Stimulated activated CD4-positive, alpha-beta T cell treated with anti-CD3 and anti-CD28 coated beads, Interleukin-1b, Interleukin-23, amount 100 ng/mL, for 1 hour (primary cell): ENCODE results near the gene ATPAF2.

Experiments used
- DNase-seq, 2 donors: peaks; one replicate each; pipeline ENCODE4 v3.0.0-alpha.2; 2020; ENCODE audit warnings: low read depth in 2 of 2

ATPAF2 gene

GRCh38 chr17:18038861-18039534, at the start of gene ATPAF2, which contains the start of gene GID4:
ATPAF2 (minus strand) TSS chr17:18039168; CDS start chr17:18039013, 155 bp downstream.
GID4 (plus strand) TSS chr17:18039408; CDS start chr17:18039465, 57 bp downstream.
- peak; percentile 98 to 99 for DNase-seq

DNA sequence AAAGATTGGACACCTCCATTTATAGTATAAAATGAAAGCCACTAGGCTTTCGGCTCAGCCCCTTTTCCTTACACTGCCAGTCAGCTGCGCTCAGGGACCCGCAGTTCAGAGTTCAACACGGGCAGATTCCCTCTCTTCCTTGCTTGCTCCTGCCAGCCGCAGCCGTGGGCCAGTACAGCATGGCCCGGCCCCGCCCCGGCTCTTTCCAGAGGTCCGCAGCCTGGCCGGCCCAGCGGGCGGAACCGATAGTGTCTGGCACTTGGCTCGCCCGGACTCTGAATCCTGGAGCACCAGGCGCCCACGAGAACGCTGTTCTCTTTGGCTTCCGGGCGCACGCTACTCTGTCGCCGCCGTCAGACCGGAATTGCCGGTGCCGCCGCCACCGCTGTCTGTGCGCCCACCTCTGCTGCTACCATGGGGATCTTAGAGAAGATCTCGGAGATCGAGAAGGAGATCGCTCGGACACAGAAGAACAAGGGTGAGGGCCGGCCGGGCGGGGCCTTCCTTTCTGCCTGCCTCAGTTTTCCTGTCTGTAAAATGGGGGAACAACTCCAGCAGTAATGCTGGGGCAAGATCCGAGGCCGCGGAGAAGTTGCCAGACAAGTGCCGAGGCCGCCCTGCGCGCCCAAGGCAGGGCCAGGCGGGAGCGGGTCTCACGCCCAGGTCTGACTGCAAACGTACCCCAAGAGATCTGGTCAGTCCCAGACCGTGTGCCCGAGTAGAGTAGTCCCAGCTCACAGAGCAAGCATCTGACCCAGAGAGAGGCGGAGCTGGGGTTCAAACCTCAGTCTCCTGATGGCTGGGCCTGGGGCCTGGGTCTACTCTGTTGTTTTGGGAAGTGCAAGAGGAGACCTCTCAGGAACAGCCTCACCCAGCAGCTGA, 48.9 kb upstream of the ATPAF2 start, which contains the start of gene DRG2:
Gene DRG2, plus strand, starts transcription at position 339 of the 882 bp plus-strand sequence. Its CDS starts 76 bp downstream, at position 415.
- DNase-seq, result peak; percentile 71 to 85

DNA sequence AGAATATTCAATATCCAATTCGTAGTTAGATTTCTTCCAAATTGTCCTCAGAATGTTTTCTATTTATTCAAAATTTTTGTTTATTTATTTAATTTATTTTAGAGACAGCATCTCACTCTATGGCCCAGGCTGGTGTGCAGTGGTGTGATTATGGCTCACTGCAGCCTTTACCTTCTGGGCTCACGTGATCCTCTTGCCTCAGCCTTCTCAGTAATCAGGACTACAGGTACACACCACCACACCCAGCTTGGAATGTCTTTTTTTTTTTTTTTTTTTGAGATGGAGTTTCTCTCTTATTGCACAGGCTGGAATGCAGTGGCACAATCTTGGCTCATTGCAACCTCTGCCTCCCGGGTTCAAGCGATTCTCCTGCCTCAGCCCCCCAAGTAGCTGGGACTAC, 45.3 kb upstream of the ATPAF2 start:
- no peak for DNase-seq

GRCh38 chr17:18079543-18079942, 40.6 kb upstream of the ATPAF2 start:
- DNase-seq, result no peak

GRCh38 chr17:18076936-18077335, 38.0 kb upstream of the ATPAF2 start:
- no peak for DNase-seq

GRCh38 chr17:18074566-18075272, 35.8 kb upstream of the ATPAF2 start:
- no peak for DNase-seq

DNA sequence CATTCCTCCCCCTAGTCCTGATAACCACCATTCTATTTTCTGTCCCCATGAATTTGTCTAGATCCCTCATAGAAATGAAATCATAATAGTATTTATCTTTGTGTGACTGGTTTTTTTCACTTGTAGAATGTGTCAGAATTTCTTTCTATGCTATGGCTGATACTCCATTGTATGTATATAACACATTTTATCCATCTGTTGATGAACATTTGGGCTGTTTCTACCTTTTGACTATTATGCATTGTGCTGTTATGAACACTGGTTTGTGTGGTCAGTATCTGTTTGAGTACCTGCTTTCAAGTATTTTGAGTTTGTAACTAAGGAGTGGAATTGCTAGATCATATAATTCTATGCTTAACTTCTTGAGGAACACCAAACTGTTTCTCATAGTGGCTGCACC, 32.8 kb upstream of the ATPAF2 start:
- DNase-seq, result no peak

DNA sequence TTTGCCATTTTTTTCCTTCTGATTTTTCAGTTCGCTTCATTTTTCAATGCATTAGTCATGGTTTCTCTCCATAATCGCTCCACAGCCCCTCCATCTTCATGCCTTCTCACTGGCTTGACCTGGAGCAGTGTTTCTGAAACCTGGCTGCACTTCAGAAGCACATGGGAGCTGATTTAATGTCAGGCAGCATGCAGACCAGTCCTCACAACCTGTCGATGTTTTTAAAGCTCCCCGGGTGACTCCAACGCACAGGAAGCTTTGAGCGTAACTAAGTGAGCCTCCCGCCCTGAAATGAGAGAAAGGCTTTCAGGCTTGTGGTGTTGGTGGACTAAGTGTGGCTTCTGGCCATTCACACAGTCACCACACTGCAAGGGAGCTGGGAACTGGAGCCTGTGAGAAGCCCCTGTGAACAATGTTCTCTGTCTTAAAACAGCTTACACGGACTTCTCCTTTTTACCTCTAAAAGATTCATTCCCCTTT, 31.9 kb upstream of the ATPAF2 start:
- DNase-seq, result no peak

DNA sequence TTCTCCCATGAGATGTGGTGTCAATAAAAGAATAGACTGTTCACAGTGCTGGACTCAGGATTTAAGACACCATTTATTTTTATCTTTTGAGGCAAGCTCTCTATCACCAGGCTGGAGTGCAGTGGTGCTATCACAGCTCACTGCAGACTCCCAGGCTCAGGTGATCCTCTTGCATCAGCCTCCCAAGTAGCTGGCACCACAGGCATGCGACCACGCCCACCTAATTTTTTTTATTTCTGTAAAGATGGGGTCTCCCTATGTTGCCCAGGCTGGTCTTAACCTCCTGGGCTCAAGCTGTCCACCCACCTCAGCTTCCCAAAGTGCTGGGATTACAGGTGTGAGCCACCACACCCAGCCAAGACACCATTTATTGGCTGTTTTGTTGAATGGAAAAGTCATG, 30.1 kb upstream of the ATPAF2 start:
- no peak for DNase-seq

DNA sequence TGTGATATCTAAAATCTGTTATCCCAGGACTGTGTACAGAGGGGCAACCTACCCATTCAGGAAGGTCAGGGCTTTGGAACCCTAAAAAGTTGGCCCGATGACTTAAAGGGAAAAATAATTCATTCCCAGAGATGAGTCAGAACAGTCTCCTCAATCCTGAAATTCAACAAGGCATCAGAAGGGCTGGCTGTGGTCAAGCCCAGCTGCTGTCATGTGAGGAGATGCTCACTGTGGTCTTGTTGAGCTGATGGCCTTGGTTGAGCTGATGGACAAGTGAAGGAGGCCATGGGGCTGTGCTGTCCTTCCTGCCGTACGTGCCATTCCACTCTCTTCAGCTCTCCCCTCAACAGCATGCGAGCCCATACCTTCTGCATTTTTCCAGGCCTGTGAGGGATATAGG, 27.9 kb upstream of the ATPAF2 start:
- DNase-seq, result no peak

DNA sequence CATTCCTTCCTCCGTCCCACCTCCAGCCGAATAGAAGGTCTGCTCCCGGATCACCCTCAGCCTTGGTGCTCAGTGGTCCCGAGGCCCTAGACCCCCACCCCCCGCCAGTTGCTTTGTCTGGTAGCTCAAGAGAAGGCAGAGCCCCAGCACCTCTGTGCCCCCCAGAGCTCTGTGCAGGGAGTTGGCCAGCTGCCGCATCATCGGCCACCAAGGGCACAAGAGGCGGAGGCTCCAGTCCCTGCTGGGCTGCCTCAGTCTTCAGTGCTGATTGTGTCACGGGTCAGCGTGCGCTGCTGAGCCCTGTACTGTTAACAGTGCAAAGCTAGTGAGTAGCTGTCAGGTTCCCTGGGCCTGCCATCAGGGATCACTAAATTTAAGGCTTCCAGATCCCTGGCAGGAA, 26.6 kb upstream of the ATPAF2 start:
- no peak for DNase-seq

- no peak for DNase-seq
These were observed 25.1 kb upstream of the ATPAF2 start for GRCh38 chr17:18064053-18064452.

- DNase-seq, result no peak
These were observed 20.3 kb upstream of the ATPAF2 start for GRCh38 chr17:18059283-18059682.

DNA sequence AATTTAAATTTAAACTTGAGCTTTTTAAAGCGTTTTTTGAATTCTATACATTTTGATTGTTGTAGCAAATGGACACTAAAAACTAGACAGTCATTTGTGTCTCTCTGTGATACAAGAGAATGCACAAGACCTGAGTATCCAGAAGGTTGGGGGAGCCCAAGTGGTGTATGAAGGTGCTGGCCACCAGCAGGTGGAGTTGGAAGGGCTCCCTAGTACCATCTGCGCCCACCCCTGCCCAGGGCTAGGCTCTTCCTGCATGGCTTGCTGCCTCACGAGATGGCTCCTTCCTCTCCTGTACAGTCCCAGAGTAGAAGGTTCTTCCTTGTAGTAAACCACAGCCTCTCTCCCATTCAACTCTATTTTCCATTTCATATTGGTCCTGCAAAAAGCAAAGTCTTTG, 17.2 kb upstream of the ATPAF2 start:
- DNase-seq, result no peak

DNA sequence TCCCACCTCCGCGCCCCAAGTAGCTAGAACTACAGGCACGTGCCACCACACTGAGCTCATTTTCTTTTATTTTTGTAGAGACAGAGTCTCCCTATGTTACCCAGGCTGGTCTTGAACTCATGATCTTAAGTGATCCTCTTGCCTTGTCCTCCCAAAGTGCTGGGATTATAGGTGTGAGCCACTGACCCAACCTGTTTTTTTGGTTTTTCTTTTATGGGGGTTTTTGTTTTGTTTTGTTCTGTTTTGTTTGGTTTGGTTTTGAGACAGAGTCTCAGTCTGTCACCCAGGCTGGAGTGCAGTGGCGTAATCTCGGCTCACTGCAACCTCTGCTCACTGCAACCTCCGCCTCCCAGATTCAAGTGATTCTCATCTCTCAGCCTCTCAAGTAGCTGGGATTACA, 16.6 kb upstream of the ATPAF2 start:
- no peak for DNase-seq

DNA sequence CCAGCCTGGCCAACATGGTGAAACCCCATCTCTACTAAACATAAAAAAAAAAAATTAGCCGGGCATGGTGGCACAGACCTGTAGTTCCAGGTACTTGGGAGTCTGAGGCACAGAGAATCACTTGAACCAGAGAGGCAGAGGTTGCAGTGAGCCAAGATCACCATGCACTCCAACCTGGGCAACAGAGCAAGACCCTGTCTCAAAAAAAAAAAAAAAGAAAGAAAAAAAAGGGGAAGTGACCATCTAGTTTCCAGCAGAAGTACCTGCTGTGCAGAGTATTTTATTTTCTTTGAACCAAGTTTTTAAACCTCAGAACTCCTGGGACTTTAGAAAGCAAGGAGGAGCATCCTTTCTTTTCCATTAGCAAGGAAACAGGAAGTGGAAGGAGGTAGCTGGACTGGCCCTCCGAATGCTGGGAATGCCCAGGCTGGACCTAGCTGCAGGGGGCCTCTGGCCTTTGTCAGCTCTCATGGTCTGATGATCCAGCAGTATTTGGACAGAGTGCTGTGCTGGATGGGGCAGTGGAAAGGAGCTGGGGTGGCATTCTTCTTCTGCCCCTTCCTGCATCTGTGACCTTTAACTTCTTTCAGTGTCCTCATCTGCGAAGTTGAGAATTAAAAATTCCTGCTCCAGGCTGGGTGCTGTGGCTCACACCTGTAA, 6.9 kb upstream of the ATPAF2 start:
- DNase-seq, result no peak

- DNase-seq, result no peak
These were observed 5.6 kb upstream of the ATPAF2 start for GRCh38 chr17:18044609-18045008.

DNA sequence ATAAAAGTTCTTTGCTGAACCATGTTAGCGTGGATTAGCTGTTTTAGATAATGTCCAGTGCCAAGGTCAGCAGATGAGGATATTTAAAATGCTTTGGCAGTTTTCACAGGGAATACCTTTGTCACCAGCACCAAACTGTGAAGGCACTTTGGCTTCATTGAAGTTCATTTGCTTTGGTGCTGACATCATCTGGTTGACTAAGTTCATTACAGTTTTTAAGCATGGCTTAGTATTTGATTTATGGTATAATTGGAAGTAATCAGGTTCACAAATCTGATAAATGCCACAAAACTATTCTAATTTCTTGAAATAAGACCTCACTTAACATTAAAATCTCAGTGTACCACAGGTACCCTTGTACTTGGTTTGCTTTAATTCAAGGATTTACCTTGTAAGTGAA, 4.5 kb upstream of the ATPAF2 start:
- DNase-seq, result no peak

- DNase-seq, result no peak
These were observed 4.0 kb upstream of the ATPAF2 start for GRCh38 chr17:18042983-18043382.

DNA sequence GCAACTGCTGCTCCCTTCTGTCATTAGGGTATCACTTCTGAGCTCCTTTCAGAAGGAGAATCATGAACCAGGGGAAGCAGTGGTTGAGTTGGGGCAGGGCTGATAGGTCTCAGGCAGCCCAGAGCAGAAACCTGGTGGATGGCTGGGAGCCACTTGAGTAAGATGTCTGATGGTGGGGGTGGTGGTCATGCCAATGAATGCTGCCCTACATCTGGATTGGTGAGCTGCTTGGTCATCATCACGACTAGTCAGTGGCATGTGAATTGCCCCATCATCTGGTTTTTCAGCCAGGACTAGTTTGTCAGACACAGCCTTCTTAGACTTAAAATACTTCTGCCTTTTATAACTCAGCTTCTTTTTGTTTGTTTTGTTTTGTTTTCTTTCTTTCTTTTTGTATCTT, 2.8 kb upstream of the ATPAF2 start:
- DNase-seq, result no peak

- DNase-seq, result no peak
These were observed 1.4 kb upstream of the ATPAF2 start for GRCh38 chr17:18040261-18040858.
